Measurements from ENCODE around the gene RABGGTA. TPM values are rescaled to one million over a fixed set of nuclear protein-coding genes. Genes with fewer than 3 reads are reported as not detected.

Gene RABGGTA
- total and polyA plus RNA-seq, 9 of the 15 experiments (the other 6 are each of a cell fraction or from before 2014, with no cell fraction given): 4.5 to 24.2 (median 15.5) TPM

- TF ChIP-seq MYC (IDR thresholded peaks at IDR 0.05; ENCODE audit: low read depth, low read length) (peak; percentile 87), MYC (CRISPR knock-in tag; IDR thresholded peaks at IDR 0.05; ENCODE audit: borderline replicate concordance, low read depth) (0 out of 2 replicates have a peak, but pooled peaks have one; percentile 23), SRSF9 (IDR thresholded peaks at IDR 0.05; ENCODE audit: borderline replicate concordance, low read depth, low read length) (no peak), ZNF224 (CRISPR knock-in tag; IDR thresholded peaks at IDR 0.05) (no peak), ZBTB33 (CRISPR knock-in tag; IDR thresholded peaks at IDR 0.05) (no peak), NR2C1 (IDR thresholded peaks at IDR 0.05) (no peak), NR2C1 (tag; IDR thresholded peaks at IDR 0.05) (no peak), MCM3 (IDR thresholded peaks at IDR 0.05) (no peak), BACH1 (tag; IDR thresholded peaks at IDR 0.05) (no peak), CGGBP1 (CRISPR knock-in tag; IDR thresholded peaks at IDR 0.05) (no peak), CREM (IDR thresholded peaks at IDR 0.05; ENCODE audit: low read depth) (peak; percentile 82), ZBTB34 (CRISPR knock-in tag; IDR thresholded peaks at IDR 0.05) (no peak), NR2C2 (CRISPR knock-in tag; IDR thresholded peaks at IDR 0.05) (no peak), NR2C2 (tag; IDR thresholded peaks at IDR 0.05) (0 out of 2 replicates have a peak, but pooled peaks have one; percentile 64), ESRRA (IDR thresholded peaks at IDR 0.05; ENCODE audit: borderline replicate concordance, low read depth) (peak; percentile 58; the same call in 1 of the 2 replicates), CEBPB (tag; IDR thresholded peaks at IDR 0.05) (no peak), ZNF24 (IDR thresholded peaks at IDR 0.05) (0 out of 2 replicates have a peak, but pooled peaks have one; percentile 20), EWSR1 (IDR thresholded peaks at IDR 0.05; ENCODE audit: borderline replicate concordance, low read depth, partially characterized antibody) (no peak), C11orf30 (IDR thresholded peaks at IDR 0.05; ENCODE audit: low read depth) (peak; percentile 39; the same call in 1 of the 2 replicates), STAG1 (CRISPR knock-in tag; IDR thresholded peaks at IDR 0.05; ENCODE audit: borderline replicate concordance) (no peak), GABPA (tag; conservative IDR thresholded peaks at IDR 0.05; ENCODE audit: low read depth) (peak; percentile 82), CTCF (IDR thresholded peaks at IDR 0.05 in 2 of 3, conservative IDR thresholded peaks at IDR 0.05 in 1 of 3; ENCODE audit: insufficient read depth in 2 of 3, low read depth in 1 of 3, low read length in 3 of 3) (peak; percentile 71 to 82 (median 75)), HDAC8 (tag; IDR thresholded peaks at IDR 0.05) (no peak)
Measured at GRCh38 chr14:24271134-24271833, at the start of gene RABGGTA (continued).

Measured in K562 (cell line).